ENCODE results near the gene SLC39A11. TPM values are rescaled to one million over a fixed set of nuclear protein-coding genes. Genes with fewer than 3 reads are reported as not detected.

SLC39A11 gene
- total RNA-seq, 2 experiments from 2014 or later = 9.7 to 12.2 TPM

- intact Hi-C loops (cut with DNase I, micrococcal nuclease) = no loop called here
- no peaks in the 10 kb centered on the region for H3K27me3 Mint-ChIP-seq
- no peak for TF ChIP-seq CTCF (IDR thresholded peaks at IDR 0.05)
- Histone ChIP-seq H3K4me1 (ENCODE audit: insufficient read depth, low read length) (no peaks in the 10 kb centered on the region), H3K27ac (ENCODE audit: low read depth in 1 of 2, low read length in 2 of 2) (no peak overlapping the region), H3K36me3 (ENCODE audit: insufficient read depth, low read length) (no peaks in the 10 kb centered on the region), H3K27me3 (ENCODE audit: control insufficient read depth in 1 of 2, insufficient read depth in 2 of 2, low read length in 2 of 2) (no peaks in the 10 kb centered on the region), H3K4me3 (ENCODE audit: low read length) (no peak overlapping the region), H3K9me3 (ENCODE audit: control insufficient read depth in 1 of 2, insufficient read depth in 1 of 2, low read length in 2 of 2) (no peaks in the 10 kb centered on the region)
- no peaks in the 10 kb centered on the region for H3K9me3 Mint-ChIP-seq
- no peaks in the 10 kb centered on the region for H3K36me3 Mint-ChIP-seq (ENCODE audit: low read depth)
- H3K4me3 Mint-ChIP-seq = no peak overlapping the region
- H3K4me1 Mint-ChIP-seq (ENCODE audit: low read depth) = no peaks in the 10 kb centered on the region
- DNase-seq (no peak), ATAC-seq (ENCODE audit: poor library complexity) (no peak)
- POLR2A ChIA-PET = no interaction called here
- CTCF ChIA-PET = no interaction called here
- no peak overlapping the region for H3K27ac Mint-ChIP-seq
Observed at GRCh38 chr17:72692676-72693075, 399.8 kb downstream of the SLC39A11 start.

GRCh38 chr17:72691586-72691985, 400.9 kb downstream of the SLC39A11 start:
- no peak overlapping the region for H3K27ac Mint-ChIP-seq
- ATAC-seq (ENCODE audit: poor library complexity) = no peak
- H3K9me3 ChIP-seq (ENCODE audit: control insufficient read depth in 1 of 2, insufficient read depth in 1 of 2, low read length in 2 of 2) = no peaks in the 10 kb centered on the region
- H3K27me3 ChIP-seq (ENCODE audit: control insufficient read depth in 1 of 2, insufficient read depth in 2 of 2, low read length in 2 of 2) = no peaks in the 10 kb centered on the region
- ChIA-PET POLR2A (no interaction called here), CTCF (no interaction called here)
- no peak overlapping the region for H3K4me3 Mint-ChIP-seq
- no peak overlapping the region for H3K27ac ChIP-seq (ENCODE audit: low read depth in 1 of 2, low read length in 2 of 2)
- DNase-seq = no peak
- intact Hi-C loops (cut with DNase I, micrococcal nuclease) = no loop called here
- H3K36me3 Mint-ChIP-seq (ENCODE audit: low read depth) = no peaks in the 10 kb centered on the region
- H3K9me3 Mint-ChIP-seq = no peaks in the 10 kb centered on the region
- H3K4me3 ChIP-seq (ENCODE audit: low read length) = no peak overlapping the region
- TF ChIP-seq CTCF (IDR thresholded peaks at IDR 0.05) = no peak
- H3K4me1 Mint-ChIP-seq (ENCODE audit: low read depth) = no peaks in the 10 kb centered on the region
- no peaks in the 10 kb centered on the region for H3K27me3 Mint-ChIP-seq
- H3K4me1 ChIP-seq (ENCODE audit: insufficient read depth, low read length) = no peaks in the 10 kb centered on the region
- H3K36me3 ChIP-seq (ENCODE audit: insufficient read depth, low read length) = no peaks in the 10 kb centered on the region

- DNase-seq = no peak
- no peaks in the 10 kb centered on the region for H3K9me3 Mint-ChIP-seq
- no peaks in the 10 kb centered on the region for H3K4me1 ChIP-seq (ENCODE audit: insufficient read depth, low read length)
- no peak overlapping the region for H3K4me3 Mint-ChIP-seq
- no peak for TF ChIP-seq CTCF (IDR thresholded peaks at IDR 0.05)
- H3K27ac Mint-ChIP-seq = no peak overlapping the region
- no peak overlapping the region for H3K27ac ChIP-seq (ENCODE audit: low read depth in 1 of 2, low read length in 2 of 2)
- POLR2A ChIA-PET = no interaction called here
- no peak for ATAC-seq (ENCODE audit: poor library complexity)
- no peaks in the 10 kb centered on the region for H3K27me3 ChIP-seq (ENCODE audit: control insufficient read depth in 1 of 2, insufficient read depth in 2 of 2, low read length in 2 of 2)
- CTCF ChIA-PET = no interaction called here
- no peak overlapping the region for H3K4me3 ChIP-seq (ENCODE audit: low read length)
- H3K9me3 ChIP-seq (ENCODE audit: control insufficient read depth in 1 of 2, insufficient read depth in 1 of 2, low read length in 2 of 2) = no peaks in the 10 kb centered on the region
- intact Hi-C loops (cut with DNase I, micrococcal nuclease) = no loop called here
- no peaks in the 10 kb centered on the region for H3K36me3 ChIP-seq (ENCODE audit: insufficient read depth, low read length)
- H3K36me3 Mint-ChIP-seq (ENCODE audit: low read depth) = no peaks in the 10 kb centered on the region
- H3K27me3 Mint-ChIP-seq = no peaks in the 10 kb centered on the region
- no peaks in the 10 kb centered on the region for H3K4me1 Mint-ChIP-seq (ENCODE audit: low read depth)
Observed at GRCh38 chr17:72691017-72691416, 401.5 kb downstream of the SLC39A11 start.
